MM.1S (cell line): ENCODE results near the gene GTPBP6.
"Not testable (repeated sequence)": the region's sequence is repeated elsewhere in the genome, so short reads cannot be mapped to it uniquely, and the experiment has no call there.

Experiments used
- DNase-seq: peaks from one replicate; pipeline ENCODE4 v3.0.0-alpha.2; 2015
- H2AFZ ChIP-seq: fragments of 300-600 bp; sonication (generic); 2 replicates; pipeline ENCODE4 v1.6.0; 2016; ENCODE audit warnings: antibody characterized with exemption, low read length
- H3F3A ChIP-seq: fragments of 300-600 bp; sonication (generic); 2 replicates; pipeline ENCODE4 v1.6.1; 2016; ENCODE audit warnings: mild to moderate bottlenecking, antibody characterized with exemption, low read length, moderate library complexity, mixed read lengths; ENCODE audit not compliant: insufficient read depth
- H3K27ac ChIP-seq: fragments of 300-600 bp; sonication (generic); 2 replicates; pipeline ENCODE4 v1.5.1; 2016; ENCODE audit warnings: mild to moderate bottlenecking, low read length
- H3K27me3 ChIP-seq: fragments of 300-600 bp; sonication (generic); replicated peaks from 2 replicates; pipeline ENCODE4 v1.6.0; 2016; ENCODE audit warnings: low read length; ENCODE audit not compliant: insufficient read depth
- H3K36me3 ChIP-seq: fragments of 300-600 bp; sonication (generic); replicated peaks from 2 replicates; pipeline ENCODE4 v1.6.1; 2016; ENCODE audit warnings: mild to moderate bottlenecking, low read length, mixed read lengths; ENCODE audit not compliant: insufficient read depth
- H3K4me1 ChIP-seq: fragments of 300-600 bp; sonication (generic); 2 replicates; pipeline ENCODE4 v1.6.1; 2016; ENCODE audit warnings: low read length, mixed read lengths
- H3K4me2 ChIP-seq: fragments of 300-600 bp; sonication (generic); 2 replicates; pipeline ENCODE4 v1.6.0; 2016; ENCODE audit warnings: low read depth, low read length
- H3K4me3 ChIP-seq: fragments of 300-600 bp; sonication (generic); 2 replicates; pipeline ENCODE4 v1.5.1; 2016; ENCODE audit warnings: low read length, mixed read lengths
- H3K79me2 ChIP-seq: fragments of 300-600 bp; sonication (generic); 2 replicates; pipeline ENCODE4 v1.6.1; 2016; ENCODE audit warnings: mixed run types, low read length, mixed read lengths
- H3K9ac ChIP-seq: fragments of 300-600 bp; sonication (generic); 2 replicates; pipeline ENCODE4 v1.6.1; 2016; ENCODE audit warnings: low read length, mixed read lengths
- H3K9me2 ChIP-seq: fragments of 300-600 bp; sonication (generic); replicated peaks from 2 replicates; pipeline ENCODE4 v1.6.1; 2016; ENCODE audit warnings: mild to moderate bottlenecking, low read length, mixed read lengths; ENCODE audit not compliant: insufficient read depth
- H3K9me3 ChIP-seq: fragments of 300-600 bp; sonication (generic); replicated peaks from 2 replicates; pipeline ENCODE4 v1.6.1; 2016; ENCODE audit warnings: mild to moderate bottlenecking, low read length, mixed read lengths; ENCODE audit not compliant: insufficient read depth
- H4K20me1 ChIP-seq: fragments of 300-600 bp; sonication (generic); 2 replicates; pipeline ENCODE4 v1.6.1; 2016; ENCODE audit warnings: mild to moderate bottlenecking, low read length, moderate library complexity, mixed read lengths; ENCODE audit not compliant: insufficient read depth
- EZH2 ChIP-seq: fragments of 300-600 bp; sonication (generic); optimal IDR thresholded peaks from 2 replicates; pipeline ENCODE3; 2017; ENCODE audit warnings: low read depth, mild to moderate bottlenecking, antibody characterized with exemption, low read length, mixed read lengths
- EZH2phosphoT487 ChIP-seq: fragments of 300-600 bp; sonication (generic); IDR thresholded peaks from 2 replicates; pipeline ENCODE4 v1.6.1; 2018; ENCODE audit warnings: antibody characterized with exemption, low read length
- TF ChIP-seq, protein P1 (sequence below): fragments of 300-600 bp; sonication (generic); IDR thresholded peaks from 2 replicates; pipeline ENCODE4 v1.5.1; 2016; ENCODE audit warnings: antibody characterized with exemption, low read length, mixed read lengths

GTPBP6 gene

DNA sequence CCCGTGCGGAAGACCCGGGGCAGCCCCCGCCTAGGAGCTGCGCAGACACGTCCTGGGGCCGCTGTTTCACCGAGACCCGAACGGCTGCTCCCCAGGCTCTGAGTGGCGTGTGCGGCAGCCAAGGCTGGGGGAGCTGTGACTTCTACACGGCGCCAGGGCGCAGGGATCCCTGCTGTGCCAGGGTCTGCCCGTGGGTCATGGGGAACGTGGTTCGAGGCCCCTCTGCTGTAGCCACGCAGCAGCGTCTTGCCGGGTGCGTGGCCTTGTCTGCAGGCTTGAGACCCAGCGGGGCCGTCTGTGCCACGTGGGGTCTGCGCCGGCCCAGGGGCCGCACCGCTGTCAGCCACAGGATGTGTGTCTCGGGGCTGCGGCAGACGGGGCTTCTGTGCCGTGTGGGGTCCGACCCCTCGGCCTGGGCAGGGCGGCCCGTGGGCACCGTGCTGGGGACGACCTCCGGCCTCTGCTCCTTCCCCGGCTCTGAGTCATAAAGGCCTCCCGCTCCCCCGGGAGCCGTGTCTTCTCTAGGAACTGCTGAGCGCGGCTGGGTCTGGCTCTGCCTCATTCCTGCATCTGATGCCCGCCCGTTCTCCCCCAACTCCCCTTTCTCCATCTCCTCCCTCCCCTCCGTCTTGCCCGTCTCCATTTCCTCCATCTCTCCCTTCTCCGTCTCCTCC, 12.7 kb upstream of the GTPBP6 start:
- TF ChIP-seq EZH2phosphoT487 (no peak), EZH2 (no peak)
- TF ChIP-seq, protein P1, sequence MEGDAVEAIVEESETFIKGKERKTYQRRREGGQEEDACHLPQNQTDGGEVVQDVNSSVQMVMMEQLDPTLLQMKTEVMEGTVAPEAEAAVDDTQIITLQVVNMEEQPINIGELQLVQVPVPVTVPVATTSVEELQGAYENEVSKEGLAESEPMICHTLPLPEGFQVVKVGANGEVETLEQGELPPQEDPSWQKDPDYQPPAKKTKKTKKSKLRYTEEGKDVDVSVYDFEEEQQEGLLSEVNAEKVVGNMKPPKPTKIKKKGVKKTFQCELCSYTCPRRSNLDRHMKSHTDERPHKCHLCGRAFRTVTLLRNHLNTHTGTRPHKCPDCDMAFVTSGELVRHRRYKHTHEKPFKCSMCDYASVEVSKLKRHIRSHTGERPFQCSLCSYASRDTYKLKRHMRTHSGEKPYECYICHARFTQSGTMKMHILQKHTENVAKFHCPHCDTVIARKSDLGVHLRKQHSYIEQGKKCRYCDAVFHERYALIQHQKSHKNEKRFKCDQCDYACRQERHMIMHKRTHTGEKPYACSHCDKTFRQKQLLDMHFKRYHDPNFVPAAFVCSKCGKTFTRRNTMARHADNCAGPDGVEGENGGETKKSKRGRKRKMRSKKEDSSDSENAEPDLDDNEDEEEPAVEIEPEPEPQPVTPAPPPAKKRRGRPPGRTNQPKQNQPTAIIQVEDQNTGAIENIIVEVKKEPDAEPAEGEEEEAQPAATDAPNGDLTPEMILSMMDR = no peak
- Histone ChIP-seq H4K20me1 (no peaks in the 10 kb centered on the region), H3F3A (no peaks in the 10 kb centered on the region), H3K9ac (no peak overlapping the region), H3K4me2 (no peak overlapping the region), H3K9me3 (no peaks in the 10 kb centered on the region), H3K4me1 (no peaks in the 10 kb centered on the region), H3K4me3 (no peak overlapping the region), H3K27ac (no peak overlapping the region), H3K27me3 (no peaks in the 10 kb centered on the region), H2AFZ (no peak overlapping the region), H3K79me2 (no peaks in the 10 kb centered on the region), H3K9me2 (no peaks in the 10 kb centered on the region), H3K36me3 (no peaks in the 10 kb centered on the region)
- no peak for DNase-seq

DNA sequence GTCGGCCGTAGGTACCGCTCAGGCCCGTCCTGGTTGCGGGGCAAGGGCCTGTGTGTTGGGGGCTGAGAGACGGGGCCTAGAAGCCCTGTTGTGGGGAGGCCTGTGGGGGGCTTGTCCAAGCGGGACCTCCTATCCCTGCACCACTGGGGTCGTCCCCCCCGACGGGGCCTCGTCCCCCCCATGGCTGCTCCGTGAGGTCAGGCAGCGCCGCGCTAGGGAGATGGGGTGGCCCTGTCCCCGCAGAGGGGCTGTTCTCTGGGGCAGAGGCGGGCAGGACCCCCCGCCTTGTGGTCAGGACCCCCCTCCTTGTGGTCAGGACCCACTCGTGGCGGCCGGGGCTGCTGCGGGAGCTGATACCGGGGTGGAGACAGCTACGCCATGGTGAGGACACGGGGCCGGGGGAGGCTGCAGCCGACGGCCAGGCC, 12.1 kb upstream of the GTPBP6 start:
- Histone ChIP-seq H3K4me3 (no peak overlapping the region), H2AFZ (no peak overlapping the region), H3K79me2 (no peaks in the 10 kb centered on the region), H3K4me2 (no peak overlapping the region), H3K36me3 (no peaks in the 10 kb centered on the region), H4K20me1 (no peaks in the 10 kb centered on the region), H3F3A (no peaks in the 10 kb centered on the region), H3K9ac (no peak overlapping the region), H3K9me2 (no peaks in the 10 kb centered on the region), H3K27me3 (no peaks in the 10 kb centered on the region), H3K9me3 (no peaks in the 10 kb centered on the region), H3K27ac (no peak overlapping the region), H3K4me1 (no peaks in the 10 kb centered on the region)
- no peak for TF ChIP-seq EZH2phosphoT487
- no peak for TF ChIP-seq EZH2
- TF ChIP-seq, protein P1 = no peak
- DNase-seq = no peak

DNA sequence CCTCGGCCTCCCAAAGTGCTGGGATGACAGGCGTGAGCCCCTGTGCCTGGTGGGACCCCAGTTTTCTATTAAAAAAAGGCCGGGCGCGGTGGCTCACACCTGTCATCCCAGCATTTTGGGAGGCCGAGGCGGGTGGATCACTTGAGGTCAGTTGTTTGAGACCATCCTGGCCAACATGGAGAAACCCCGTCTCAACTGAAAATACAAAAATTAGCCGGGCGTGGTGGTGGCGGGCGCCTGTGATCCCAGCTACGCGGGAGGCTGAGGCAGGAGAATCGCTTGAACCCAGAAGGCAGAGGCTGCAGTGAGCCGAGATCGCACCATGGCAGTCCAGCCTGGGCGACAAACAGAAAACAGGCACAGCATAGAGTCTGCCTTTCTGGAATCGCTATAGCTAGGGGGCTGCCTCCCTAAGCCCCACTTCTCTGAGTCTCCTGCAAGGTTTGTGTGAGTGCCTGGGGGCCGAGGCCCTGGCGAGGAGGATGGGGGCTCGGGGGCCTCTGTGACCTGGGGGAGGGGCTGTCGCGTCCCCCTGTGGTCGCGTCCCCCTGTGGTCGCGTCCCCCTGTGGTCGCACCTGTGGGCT, 11.6 kb upstream of the GTPBP6 start:
- not testable (repeated sequence) for H3K4me1 ChIP-seq, H3K4me3 ChIP-seq, H3K9me2 ChIP-seq, H3F3A ChIP-seq, H2AFZ ChIP-seq, H3K36me3 ChIP-seq, H3K79me2 ChIP-seq, H3K9me3 ChIP-seq, DNase-seq, H3K27me3 ChIP-seq, H3K27ac ChIP-seq, H3K4me2 ChIP-seq, H3K9ac ChIP-seq, H4K20me1 ChIP-seq

DNA sequence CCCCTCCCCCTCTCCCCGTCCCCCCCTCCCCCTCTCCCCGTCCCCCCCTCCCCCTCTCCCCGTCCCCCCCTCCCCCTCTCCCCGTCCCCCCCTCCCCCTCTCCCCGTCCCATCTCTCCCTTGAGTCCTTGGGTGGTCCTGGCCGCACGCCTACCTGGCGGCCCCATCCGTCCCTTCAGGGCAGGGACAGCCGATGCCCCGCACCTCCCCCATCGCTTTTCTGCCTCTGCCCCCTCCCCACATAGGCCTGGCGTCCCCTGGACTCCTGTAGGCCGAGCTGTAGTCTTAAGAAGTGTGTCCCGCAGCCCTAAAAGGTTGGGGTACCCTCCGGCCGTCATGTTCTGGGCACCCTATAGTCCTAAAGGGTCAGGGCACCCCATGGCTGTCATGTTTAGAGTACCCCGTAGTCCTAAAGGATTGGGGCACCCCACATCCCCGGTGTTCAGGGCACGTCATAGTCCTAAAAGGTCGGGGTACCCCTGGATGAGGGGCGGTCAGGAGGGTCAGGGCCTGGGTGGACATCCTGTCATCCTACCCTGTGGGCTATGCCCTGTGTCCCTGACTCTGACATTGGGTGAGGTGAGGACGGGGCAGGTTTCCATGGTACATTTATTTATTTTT, 10.8 kb upstream of the GTPBP6 start:
- Histone ChIP-seq H3K27ac (no peak overlapping the region), H3K79me2 (no peaks in the 10 kb centered on the region)

More for the DNA sequence above, 10.8 kb upstream of the GTPBP6 start:
- H3K9ac ChIP-seq = no peak overlapping the region
- H3F3A ChIP-seq = no peaks in the 10 kb centered on the region
- no peak overlapping the region for H3K4me3 ChIP-seq
- no peak overlapping the region for H2AFZ ChIP-seq
- no peaks in the 10 kb centered on the region for H3K4me1 ChIP-seq
- TF ChIP-seq, protein P1 = no peak
- TF ChIP-seq EZH2 (no peak), EZH2phosphoT487 (no peak)
- H4K20me1 ChIP-seq = no peaks in the 10 kb centered on the region
- H3K9me2 ChIP-seq = no peaks in the 10 kb centered on the region
- no peak for DNase-seq
- no peaks in the 10 kb centered on the region for H3K9me3 ChIP-seq
- H3K4me2 ChIP-seq = no peak overlapping the region
- H3K27me3 ChIP-seq = no peaks in the 10 kb centered on the region
- no peaks in the 10 kb centered on the region for H3K36me3 ChIP-seq
